ENCODE measurements around the gene EVA1C. TPM values are rescaled to one million over a fixed set of nuclear protein-coding genes. Genes with fewer than 3 reads are reported as not detected.
"Not testable (repeated sequence)": the region's sequence is repeated elsewhere in the genome, so short reads cannot be mapped to it uniquely, and the experiment has no call there.

Gene EVA1C
- total RNA-seq, 4 donors from 2014 or later = 57.4 to 108 (median 66.7) TPM

GRCh38 chr21:32368386-32368785 is 44.1 kb upstream of the EVA1C start:
- 88 to 89% methylated on average over 9 of the region's 9 CpGs for WGBS, 2 donors
- TF ChIP-seq POLR2A (IDR thresholded peaks at IDR 0.05) (no peak), CTCF (IDR thresholded peaks at IDR 0.05) (no peak)

GRCh38 chr21:32368961-32369360 is 43.5 kb upstream of the EVA1C start:
- intact Hi-C loops (cut with DNase I; ENCODE audit: low total_unique reads); DNase-seq (ENCODE audit: low spot score in 2 of 2); H3K4me3 ChIP-seq (ENCODE audit: low read depth, poor library complexity, severe bottlenecking): not testable (repeated sequence)
- 79 to 85% methylated on average over 1 of the region's 1 CpG for WGBS, 2 donors

More at GRCh38 chr21:32368386-32368785, 44.1 kb upstream of the EVA1C start:
- intact Hi-C loops (cut with DNase I; ENCODE audit: low total_unique reads) = no loop called here
- DNase-seq (ENCODE audit: low spot score in 2 of 2) = no peak
- H3K4me3 ChIP-seq (ENCODE audit: low read depth, poor library complexity, severe bottlenecking) = no peak overlapping the region

- 60 to 65% methylated on average over 6 of the region's 6 CpGs for WGBS, 2 donors
- intact Hi-C loops (cut with DNase I; ENCODE audit: low total_unique reads) = no loop called here
- DNase-seq (ENCODE audit: low spot score in 2 of 2) = no peak
- no peak for TF ChIP-seq POLR2A (IDR thresholded peaks at IDR 0.05)
- no peak for TF ChIP-seq CTCF (IDR thresholded peaks at IDR 0.05)
- H3K4me3 ChIP-seq (ENCODE audit: low read depth, poor library complexity, severe bottlenecking) = no peak overlapping the region
Measured at GRCh38 chr21:32370998-32371766, 41.3 kb upstream of the EVA1C start.

GRCh38 chr21:32371913-32372314 is 40.6 kb upstream of the EVA1C start:
- WGBS, 2 donors = 38 to 47% methylated on average over 6 of the region's 6 CpGs
- TF ChIP-seq POLR2A (IDR thresholded peaks at IDR 0.05) (no peak), CTCF (IDR thresholded peaks at IDR 0.05) (no peak)

GRCh38 chr21:32372755-32373154 is 39.8 kb upstream of the EVA1C start:
- 36 to 45% methylated on average over 3 of the region's 3 CpGs for WGBS, 2 donors
- TF ChIP-seq POLR2A (IDR thresholded peaks at IDR 0.05) (no peak), CTCF (IDR thresholded peaks at IDR 0.05) (no peak)
- H3K4me3 ChIP-seq (ENCODE audit: low read depth, poor library complexity, severe bottlenecking) = no peak overlapping the region
- no peak for DNase-seq (ENCODE audit: low spot score in 2 of 2)
- intact Hi-C loops (cut with DNase I; ENCODE audit: low total_unique reads) = no loop called here

More at GRCh38 chr21:32371913-32372314, 40.6 kb upstream of the EVA1C start:
- intact Hi-C loops (cut with DNase I; ENCODE audit: low total_unique reads) = no loop called here
- H3K4me3 ChIP-seq (ENCODE audit: low read depth, poor library complexity, severe bottlenecking) = no peak overlapping the region
- peak in 1 of 2 donors; percentile 53 for DNase-seq (ENCODE audit: low spot score in 2 of 2)

- WGBS, 2 donors = 90% methylated on average over 8 of the region's 8 CpGs
- TF ChIP-seq POLR2A (IDR thresholded peaks at IDR 0.05) (no peak), CTCF (IDR thresholded peaks at IDR 0.05) (no peak)
- no peak for DNase-seq (ENCODE audit: low spot score in 2 of 2)
- H3K4me3 ChIP-seq (ENCODE audit: low read depth, poor library complexity, severe bottlenecking) = no peak overlapping the region
- intact Hi-C loops (cut with DNase I; ENCODE audit: low total_unique reads) = no loop called here
Measured at GRCh38 chr21:32377506-32377905, 35.0 kb upstream of the EVA1C start.

Measured in lower leg skin (tissue), 4 donors.